Amniotic stem cell (primary cell): ENCODE measurements around the gene PAK6.

Source experiments
- DNase-seq: peaks from one replicate; lab custom pipeline; 2025; lab: John Stamatoyannopoulos, UW

Gene PAK6

DNA sequence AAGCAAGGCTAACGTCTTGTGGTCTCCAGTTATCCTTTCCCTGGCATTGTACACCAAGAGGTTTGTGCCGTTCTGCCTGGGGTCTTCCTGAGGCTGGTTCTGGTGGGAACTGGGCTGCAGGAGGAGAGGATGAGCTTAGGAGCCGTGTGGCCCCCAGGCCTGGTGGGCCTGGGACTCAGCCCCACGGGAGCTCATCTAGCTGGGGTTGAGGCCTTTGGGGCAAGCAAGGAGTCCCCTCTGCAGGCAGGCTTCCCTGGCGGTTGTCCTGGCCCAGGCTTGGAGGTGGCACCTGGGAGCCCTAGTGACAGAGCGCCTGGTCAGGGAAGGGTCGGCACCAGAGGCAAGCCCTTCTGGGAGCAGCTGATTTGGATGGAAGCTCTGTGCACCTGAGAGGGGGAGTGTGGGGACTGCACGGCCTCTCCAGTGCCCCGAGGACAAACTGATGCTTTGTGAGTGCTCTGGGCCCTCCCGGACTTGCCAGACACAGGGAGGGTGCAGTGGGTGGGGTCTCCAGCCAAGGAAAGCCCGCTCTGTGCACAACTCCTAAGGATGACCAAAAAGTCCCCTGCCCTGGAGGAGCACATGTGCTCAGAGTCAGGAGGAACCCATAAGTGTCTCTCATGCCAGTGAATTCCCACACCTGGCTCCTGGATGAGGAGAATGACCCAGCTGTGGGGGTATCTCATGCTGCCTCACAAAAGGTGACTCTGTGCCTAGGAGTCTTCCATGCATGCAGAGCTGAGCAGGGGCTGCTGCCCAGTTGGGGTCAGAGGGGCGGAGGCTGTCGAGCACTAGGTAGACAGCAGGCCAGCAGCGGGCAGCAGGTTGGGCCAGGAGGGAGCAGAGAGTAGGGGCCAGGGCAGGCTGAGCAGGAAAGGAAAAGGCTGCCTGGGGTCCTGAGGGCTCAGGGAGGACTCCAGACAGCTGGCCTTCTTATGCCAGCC lies 2.7 kb downstream of the PAK6 start:
- DNase-seq, result no peak

DNA sequence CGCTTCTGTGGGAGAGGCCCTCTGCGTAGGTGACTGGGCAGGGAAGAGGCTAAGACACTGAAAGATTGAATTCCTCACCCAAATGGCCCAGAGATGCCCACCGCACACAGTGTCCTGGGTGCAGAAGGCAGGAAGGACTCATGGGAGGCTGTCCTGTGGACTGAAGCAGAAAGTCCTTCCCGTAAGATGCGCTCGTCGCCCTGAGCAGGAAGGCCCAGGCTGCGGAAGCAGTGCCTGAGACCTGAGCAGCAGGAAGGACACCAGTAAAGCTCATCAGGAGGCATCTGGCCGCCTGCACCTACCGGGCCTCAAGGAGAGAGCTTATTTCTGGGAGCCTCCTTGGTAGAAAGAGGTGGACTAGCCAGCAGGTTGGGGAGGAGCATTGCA lies 3.3 kb downstream of the PAK6 start:
- no peak for DNase-seq

- no peak for DNase-seq
Measured at GRCh38 chr15:40242601-40243000, 3.7 kb downstream of the PAK6 start.

- DNase-seq, result no peak
Measured at GRCh38 chr15:40243126-40243810, 4.4 kb downstream of the PAK6 start.

- DNase-seq, result no peak
Measured at GRCh38 chr15:40244961-40245523, 6.2 kb downstream of the PAK6 start.

GRCh38 chr15:40245666-40246450 lies 7.0 kb downstream of the PAK6 start:
- DNase-seq, result no peak

DNA sequence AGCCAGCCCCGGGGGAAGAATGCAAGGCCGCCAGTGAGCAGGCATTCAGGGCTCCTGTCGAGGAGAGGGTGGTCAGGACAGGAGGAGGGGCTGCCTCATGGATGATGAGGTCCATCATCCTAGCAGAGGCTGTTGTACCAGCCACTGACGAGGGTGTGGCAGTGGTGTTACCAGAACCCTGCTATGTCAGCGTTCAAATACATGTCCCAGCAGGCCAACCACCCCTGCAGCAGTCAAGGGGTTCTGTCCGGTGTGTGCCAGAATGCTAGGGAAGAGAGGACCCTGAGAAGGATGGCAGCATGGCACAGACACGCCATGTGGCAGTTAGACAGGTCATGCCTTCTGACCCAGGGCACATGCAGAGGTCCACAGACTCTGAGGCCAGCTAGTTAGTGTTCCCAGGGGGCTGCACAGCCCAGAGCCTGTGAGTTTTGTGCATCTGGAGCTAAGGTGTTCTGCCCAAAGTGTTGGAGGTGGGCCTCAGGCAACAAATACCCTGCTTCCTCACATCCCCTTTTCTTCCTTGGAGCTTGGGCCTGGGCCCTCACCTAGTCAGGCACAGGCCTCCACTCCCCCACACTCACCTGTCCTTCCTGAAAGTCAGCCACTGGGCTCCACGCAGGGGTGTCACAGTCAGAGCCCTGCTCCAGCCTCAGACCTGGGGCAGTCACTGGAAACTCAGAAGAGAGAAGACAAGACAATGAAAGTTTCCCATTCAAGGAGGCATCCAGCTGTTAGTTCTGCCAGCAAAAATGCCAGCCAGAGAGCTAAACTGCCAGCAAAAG lies 7.8 kb downstream of the PAK6 start:
- DNase-seq, result no peak

DNA sequence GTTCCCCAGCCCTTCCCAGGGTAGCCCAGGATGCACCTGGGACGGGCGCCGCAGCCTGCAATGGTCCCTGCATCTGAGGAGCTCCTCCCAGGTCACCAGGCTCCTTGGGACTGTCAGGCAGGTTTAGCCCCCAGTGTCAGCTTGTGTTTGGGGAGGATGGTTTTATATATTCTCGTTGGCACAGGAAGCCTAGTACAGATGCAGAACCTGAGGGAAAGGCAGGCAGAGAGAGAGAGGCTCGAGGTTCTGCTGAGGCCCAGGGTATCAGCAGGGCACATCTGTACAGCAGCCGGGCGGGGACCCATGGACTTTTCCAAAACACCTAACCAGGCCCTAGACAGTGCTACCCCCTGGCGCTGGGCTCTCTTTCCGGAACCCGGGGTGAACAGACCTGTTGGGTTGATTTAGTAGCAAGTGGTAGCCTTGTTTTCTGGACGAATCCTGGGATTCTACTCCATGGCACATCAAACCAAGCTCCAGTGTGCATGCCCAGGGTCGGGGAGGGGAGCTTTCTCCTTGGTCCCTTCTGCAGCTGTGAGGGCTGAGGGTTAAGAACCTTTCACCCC lies 8.6 kb downstream of the PAK6 start:
- DNase-seq, result no peak

GRCh38 chr15:40248006-40248783 lies 9.3 kb downstream of the PAK6 start:
- no peak for DNase-seq

DNA sequence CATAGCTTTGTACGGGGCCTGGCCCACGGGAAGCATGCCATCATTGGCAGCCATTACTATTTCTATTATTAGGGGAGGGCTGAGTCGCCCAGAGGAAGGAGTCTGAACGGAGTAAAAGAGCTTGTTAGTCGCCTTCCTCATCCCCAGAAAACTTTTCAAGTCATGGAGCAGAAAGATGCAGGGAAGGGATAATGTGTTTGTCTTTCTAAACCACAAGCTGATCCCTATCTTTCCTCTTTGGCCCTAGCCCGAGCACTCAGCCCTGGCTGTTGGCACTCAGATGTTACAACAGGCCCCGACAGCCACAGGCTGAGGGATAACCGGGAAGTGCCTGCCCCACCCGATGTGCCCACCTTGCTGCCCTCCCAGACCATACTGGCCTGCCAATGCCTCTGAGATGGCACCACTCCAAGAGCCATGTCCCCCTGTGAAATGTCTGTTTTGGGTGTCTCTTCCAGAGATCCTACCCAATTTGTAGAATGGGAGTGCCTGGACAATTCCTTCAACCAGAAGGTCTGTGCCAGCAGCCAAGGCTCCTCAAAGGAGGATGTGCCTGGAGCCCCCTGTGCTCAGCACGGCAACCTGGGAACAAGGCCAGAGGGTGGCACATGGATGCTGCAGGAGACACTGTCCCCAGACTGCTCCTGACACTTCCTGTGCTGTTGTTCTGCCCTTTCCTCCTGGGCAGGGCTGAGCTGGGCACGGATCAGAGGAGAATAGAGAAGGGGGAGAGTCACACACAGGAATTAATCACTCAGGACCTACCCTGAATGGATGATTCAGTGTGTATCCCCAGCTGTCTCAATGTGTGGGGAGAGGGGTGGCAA lies 10.8 kb downstream of the PAK6 start:
- DNase-seq, result peak; percentile 16

- DNase-seq, result no peak
Measured at GRCh38 chr15:40250304-40250656, 11.4 kb downstream of the PAK6 start.

DNA sequence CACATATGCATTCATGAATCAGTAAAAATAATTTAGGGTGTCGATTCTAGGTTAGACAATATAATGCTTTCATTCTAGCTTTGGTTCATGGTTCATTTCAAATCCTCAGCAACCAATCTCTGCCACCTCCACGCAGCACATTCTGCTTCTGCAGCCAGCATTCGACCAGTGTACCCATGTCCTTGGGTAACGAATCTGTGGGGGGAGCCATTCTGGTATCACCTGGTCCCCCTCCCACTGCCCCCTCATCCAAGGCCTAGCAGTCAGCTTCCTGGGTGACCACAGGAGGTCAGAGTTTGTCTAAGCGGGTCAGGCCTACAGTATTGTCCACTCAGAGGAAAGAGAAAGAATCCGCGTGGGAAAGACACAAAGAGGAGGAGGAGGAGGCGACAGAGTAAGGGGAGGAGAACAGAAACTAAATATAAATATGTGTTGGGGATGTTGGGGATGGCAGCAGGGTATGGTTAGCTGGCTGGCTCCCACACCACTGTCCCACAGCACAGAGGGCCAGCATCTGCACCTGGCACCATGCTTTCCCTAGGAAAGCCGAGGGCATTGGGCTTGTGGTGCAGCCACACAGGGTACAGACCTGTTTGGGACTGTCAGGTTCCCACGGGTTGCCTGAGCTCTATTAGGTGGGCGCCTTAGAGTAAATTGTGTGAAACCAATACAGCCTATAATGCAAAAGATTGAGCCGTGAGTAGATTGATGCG lies 12.1 kb downstream of the PAK6 start:
- DNase-seq, result no peak

GRCh38 chr15:40251486-40252140 lies 12.8 kb downstream of the PAK6 start:
- DNase-seq, result no peak

DNA sequence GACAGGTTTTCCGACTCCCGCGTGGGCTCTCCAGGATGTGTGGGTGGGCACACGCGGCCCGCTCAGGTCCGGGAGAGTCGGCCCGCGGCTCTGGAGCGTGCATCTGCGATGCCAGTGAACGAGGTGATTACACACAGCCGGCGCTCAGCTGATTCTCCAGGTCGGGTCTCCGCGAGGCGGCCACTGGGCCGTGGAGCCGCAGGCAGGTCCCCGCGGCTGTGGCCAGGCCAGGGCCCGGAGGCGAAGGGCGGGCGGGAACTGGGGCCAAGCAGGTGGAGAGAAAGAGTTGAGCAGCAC lies 13.2 kb downstream of the PAK6 start:
- no peak for DNase-seq

GRCh38 chr15:40252438-40253166 lies 13.7 kb downstream of the PAK6 start:
- DNase-seq, result no peak

GRCh38 chr15:40253167-40253790 lies 14.4 kb downstream of the PAK6 start:
- DNase-seq, result no peak

DNA sequence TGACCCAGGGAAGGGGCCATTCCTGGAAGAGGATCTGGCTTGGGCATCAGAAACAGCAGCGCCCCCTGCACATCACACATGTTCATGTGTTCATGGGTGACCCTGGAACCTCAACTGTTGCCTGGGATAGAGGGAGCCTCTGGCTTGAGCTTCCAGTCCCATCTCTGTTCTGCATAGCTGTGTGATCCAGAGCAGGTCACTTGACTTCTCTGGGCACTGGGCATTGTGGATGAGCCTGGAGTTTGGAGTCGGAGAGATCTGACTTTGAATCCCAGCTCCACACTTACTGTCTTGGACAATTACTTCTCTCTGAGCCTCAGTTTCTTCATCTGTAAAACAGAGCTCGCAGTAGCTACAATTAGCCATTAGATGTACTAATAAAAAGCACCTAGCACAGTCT lies 15.6 kb downstream of the PAK6 start:
- DNase-seq, result no peak
